ENCODE data around the gene ADCY10.

GRCh38 chr1:167936068-167936929 lies 22.4 kb upstream of the ADCY10 start, which contains the start of gene DCAF6:
- TF ChIP-seq GATA2 (IDR thresholded peaks at IDR 0.05; ENCODE audit: low read depth, low read length) (no peak), GATA3 (IDR thresholded peaks at IDR 0.05; ENCODE audit: low read depth, low read length) (no peak)
